HUES64 (cell line): Measurements from ENCODE around the gene TRNAU1AP.
"Not testable (repeated sequence)": the region's sequence is repeated elsewhere in the genome, so short reads cannot be mapped to it uniquely, and the experiment has no call there.

Experiments
- H3K27ac ChIP-seq: 2 replicates; pipeline ENCODE4 v1.7.0; 2013; ENCODE audit warnings: low read depth, low read length, inconsistent platforms
- H3K27me3 ChIP-seq: 2 replicates; pipeline ENCODE4 v1.6.1; 2013; ENCODE audit warnings: mild to moderate bottlenecking, low read length; ENCODE audit not compliant: insufficient read depth
- H3K36me3 ChIP-seq: 2 replicates; pipeline ENCODE4 v1.6.1; 2013; ENCODE audit warnings: mild to moderate bottlenecking, low read length; ENCODE audit not compliant: insufficient read depth
- H3K4me1 ChIP-seq: 2 replicates; pipeline ENCODE4 v1.6.1; 2013; ENCODE audit warnings: mild to moderate bottlenecking, low read length, moderate library complexity; ENCODE audit not compliant: insufficient read depth
- H3K4me3 ChIP-seq: 2 replicates; pipeline ENCODE4 v1.5.1; 2013; ENCODE audit warnings: mild to moderate bottlenecking, low read length, moderate library complexity
- H3K9ac ChIP-seq: 2 replicates; pipeline ENCODE4 v1.6.1; 2013; ENCODE audit warnings: mild to moderate bottlenecking, low read depth, low read length
- H3K9me3 ChIP-seq: 2 replicates; pipeline ENCODE4 v1.6.1; 2013; ENCODE audit warnings: low read depth, low read length; ENCODE audit not compliant: insufficient read depth
- WGBS: fragments of 150-250, 120-280 bp; methylation state at CpG from one replicate; pipeline ENCODE4 v1.1.7; 2013; ENCODE audit warnings: missing lambda C conversion rate; 5-methylcytosine and 5-hydroxymethylcytosine counted together

The TRNAU1AP gene

GRCh38 chr1:28525002-28525642, 27.8 kb upstream of the TRNAU1AP start:
- 91% methylated on average over 10 of the region's 10 CpGs for WGBS
- not testable (repeated sequence) for H3K4me3 ChIP-seq, H3K9ac ChIP-seq, H3K9me3 ChIP-seq, H3K27me3 ChIP-seq, H3K27ac ChIP-seq, H3K4me1 ChIP-seq
- peaks cover 39% of the 10 kb centered on the region for H3K36me3 ChIP-seq

- no peaks in the 10 kb centered on the region for H3K4me1 ChIP-seq
- no peaks in the 10 kb centered on the region for H3K9me3 ChIP-seq
- H3K27me3 ChIP-seq = no peaks in the 10 kb centered on the region
- H3K36me3 ChIP-seq = peaks cover 54% of the 10 kb centered on the region
- no peak overlapping the region for H3K27ac ChIP-seq
- H3K4me3 ChIP-seq = no peak overlapping the region
- H3K9ac ChIP-seq = no peak overlapping the region
- 93% methylated on average over 8 of the region's 9 CpGs for WGBS
These were observed 26.0 kb upstream of the TRNAU1AP start for GRCh38 chr1:28526886-28527285.

GRCh38 chr1:28530456-28530855, 22.4 kb upstream of the TRNAU1AP start:
- Histone ChIP-seq H3K27me3 (no peaks in the 10 kb centered on the region), H3K4me3 (no peak overlapping the region), H3K27ac (no peak overlapping the region), H3K9me3 (no peaks in the 10 kb centered on the region), H3K36me3 (peaks cover 57% of the 10 kb centered on the region), H3K4me1 (no peaks in the 10 kb centered on the region), H3K9ac (no peak overlapping the region)
- WGBS = 96% methylated on average over 31 of the region's 31 CpGs

GRCh38 chr1:28534671-28535070, 18.2 kb upstream of the TRNAU1AP start:
- H3K9me3 ChIP-seq = no peaks in the 10 kb centered on the region
- H3K27me3 ChIP-seq = no peaks in the 10 kb centered on the region
- H3K4me1 ChIP-seq = no peaks in the 10 kb centered on the region
- no peak overlapping the region for H3K9ac ChIP-seq
- H3K27ac ChIP-seq = no peak overlapping the region
- H3K4me3 ChIP-seq = no peak overlapping the region
- 98% methylated on average over 6 of the region's 6 CpGs for WGBS
- H3K36me3 ChIP-seq = peaks cover 80% of the 10 kb centered on the region

GRCh38 chr1:28535180-28535579, 17.7 kb upstream of the TRNAU1AP start:
- Histone ChIP-seq H3K9ac (no peak overlapping the region), H3K36me3 (peaks cover 75% of the 10 kb centered on the region)
- WGBS = 93% methylated on average over 6 of the region's 6 CpGs

GRCh38 chr1:28537457-28538199, 15.3 kb upstream of the TRNAU1AP start:
- no peaks in the 10 kb centered on the region for H3K4me1 ChIP-seq
- peaks cover 51% of the 10 kb centered on the region for H3K36me3 ChIP-seq
- H3K27ac ChIP-seq = no peak overlapping the region
- no peaks in the 10 kb centered on the region for H3K27me3 ChIP-seq
- H3K4me3 ChIP-seq = no peak overlapping the region
- 91% methylated on average over 8 of the region's 8 CpGs for WGBS
- no peaks in the 10 kb centered on the region for H3K9me3 ChIP-seq
- H3K9ac ChIP-seq = no peak overlapping the region

More at GRCh38 chr1:28535180-28535579, 17.7 kb upstream of the TRNAU1AP start:
- H3K27me3 ChIP-seq = no peaks in the 10 kb centered on the region
- H3K4me3 ChIP-seq = no peak overlapping the region
- no peaks in the 10 kb centered on the region for H3K4me1 ChIP-seq
- H3K9me3 ChIP-seq = no peaks in the 10 kb centered on the region
- no peak overlapping the region for H3K27ac ChIP-seq

- Histone ChIP-seq H3K9ac (no peak overlapping the region), H3K4me1 (no peaks in the 10 kb centered on the region)
- WGBS = 97% methylated on average over 6 of the region's 6 CpGs
These were observed 14.6 kb upstream of the TRNAU1AP start for GRCh38 chr1:28538286-28538685.

GRCh38 chr1:28540651-28541050, 12.2 kb upstream of the TRNAU1AP start:
- no peak overlapping the region for H3K27ac ChIP-seq
- 91% methylated on average over 7 of the region's 7 CpGs for WGBS
- no peaks in the 10 kb centered on the region for H3K9me3 ChIP-seq
- H3K27me3 ChIP-seq = no peaks in the 10 kb centered on the region
- H3K9ac ChIP-seq = no peak overlapping the region; the same call in 1 of the 2 replicates
- no peak overlapping the region for H3K4me3 ChIP-seq
- H3K36me3 ChIP-seq = peaks cover 36% of the 10 kb centered on the region
- H3K4me1 ChIP-seq = no peaks in the 10 kb centered on the region

More at GRCh38 chr1:28538286-28538685, 14.6 kb upstream of the TRNAU1AP start:
- Histone ChIP-seq H3K9me3 (no peaks in the 10 kb centered on the region), H3K36me3 (peaks cover 49% of the 10 kb centered on the region), H3K27ac (no peak overlapping the region), H3K4me3 (no peak overlapping the region), H3K27me3 (no peaks in the 10 kb centered on the region)

GRCh38 chr1:28541414-28542015, 11.4 kb upstream of the TRNAU1AP start:
- not testable (repeated sequence) for H3K27ac ChIP-seq, H3K9ac ChIP-seq, H3K27me3 ChIP-seq, H3K9me3 ChIP-seq, H3K4me3 ChIP-seq, H3K4me1 ChIP-seq
- 95% methylated on average over 7 of the region's 8 CpGs for WGBS
- peaks cover 28% of the 10 kb centered on the region for H3K36me3 ChIP-seq

- WGBS = over 99% methylated on average over 4 of the region's 4 CpGs
- Histone ChIP-seq H3K27me3 (no peaks in the 10 kb centered on the region), H3K27ac (no peak overlapping the region), H3K9ac (no peak overlapping the region), H3K36me3 (no peaks in the 10 kb centered on the region), H3K9me3 (no peaks in the 10 kb centered on the region), H3K4me3 (no peak overlapping the region), H3K4me1 (no peaks in the 10 kb centered on the region)
These were observed 7.6 kb upstream of the TRNAU1AP start for GRCh38 chr1:28545246-28545628.

GRCh38 chr1:28548318-28548717, 4.6 kb upstream of the TRNAU1AP start:
- H3K9me3 ChIP-seq = no peaks in the 10 kb centered on the region
- H3K36me3 ChIP-seq = no peaks in the 10 kb centered on the region
- no peaks in the 10 kb centered on the region for H3K27me3 ChIP-seq
- H3K27ac ChIP-seq = no peak overlapping the region
- 0 out of 2 replicates have a peak, but pooled peaks cover 5% of the 10 kb centered on the region for H3K4me1 ChIP-seq
- H3K9ac ChIP-seq = no peak overlapping the region
- H3K4me3 ChIP-seq = no peak overlapping the region
- WGBS = 88% methylated on average over 3 of the region's 3 CpGs
